Anterior cingulate cortex (tissue), 58 donors: ENCODE results near the gene COL5A3.
"Not testable (repeated sequence)": the region's sequence is repeated elsewhere in the genome, so short reads cannot be mapped to it uniquely, and the experiment has no call there.

Source experiments
- DNase-seq, 58 donors: peaks; one replicate each; lab custom pipeline; 2025; lab: John Stamatoyannopoulos, UW

Gene COL5A3

DNA sequence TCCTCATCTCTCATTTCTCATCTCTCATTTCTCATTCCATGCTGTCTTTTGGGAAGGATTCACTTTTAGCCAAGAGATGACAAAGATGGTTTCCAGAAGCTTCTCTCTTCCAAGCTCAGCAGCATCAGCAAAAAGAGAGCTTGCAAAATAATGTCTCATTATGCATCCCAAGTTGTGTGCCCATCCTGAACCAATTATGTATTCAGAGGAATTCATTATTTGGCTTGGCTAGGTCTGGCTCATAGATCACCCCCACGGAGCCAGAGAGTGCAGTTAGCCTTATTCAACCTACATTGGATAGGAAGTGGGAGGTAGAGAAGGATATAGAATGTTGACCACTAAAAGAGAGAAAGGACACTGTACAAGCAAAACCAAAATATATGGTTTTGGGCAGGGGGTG, 68.6 kb downstream of the COL5A3 start:
- DNase-seq: no peak

DNA sequence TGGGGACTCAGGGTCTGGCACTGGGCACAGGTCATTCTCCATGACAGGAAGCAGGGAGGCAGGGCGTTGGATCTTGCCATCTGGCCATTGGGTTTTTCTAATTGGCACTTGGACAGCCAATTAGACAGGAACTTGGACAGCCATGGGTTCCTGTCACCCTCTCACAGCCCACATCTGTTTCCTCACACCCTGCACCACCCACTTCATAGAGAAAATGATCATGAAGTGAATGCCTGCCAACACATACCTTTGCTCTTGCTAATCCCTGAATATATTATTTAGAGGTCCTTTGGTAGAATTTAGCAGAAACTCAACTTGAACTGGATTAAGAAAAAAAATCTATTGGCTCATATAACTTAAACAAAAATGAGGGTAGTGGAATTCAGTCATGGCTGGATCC, 69.1 kb downstream of the COL5A3 start:
- DNase-seq: no peak

DNA sequence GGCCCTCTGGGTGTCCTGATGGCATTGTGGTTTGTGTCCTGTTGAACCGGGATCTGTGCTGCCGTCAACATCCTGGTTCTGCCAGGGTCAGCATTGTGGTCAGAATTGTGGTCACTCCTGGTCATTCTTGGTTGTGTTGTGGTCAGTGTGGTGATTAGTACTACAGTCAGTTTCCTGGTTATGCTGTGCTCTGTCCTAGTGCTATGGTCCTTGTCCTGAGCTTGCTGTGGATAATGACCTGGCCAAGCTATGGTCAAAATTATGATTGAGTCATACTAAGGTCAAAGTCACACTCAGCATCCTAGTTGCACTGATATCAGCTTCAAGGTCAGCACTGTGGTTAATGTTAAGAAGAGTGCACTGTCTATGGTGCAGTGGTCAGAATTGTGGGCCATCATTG, 69.5 kb downstream of the COL5A3 start:
- DNase-seq: no peak

DNA sequence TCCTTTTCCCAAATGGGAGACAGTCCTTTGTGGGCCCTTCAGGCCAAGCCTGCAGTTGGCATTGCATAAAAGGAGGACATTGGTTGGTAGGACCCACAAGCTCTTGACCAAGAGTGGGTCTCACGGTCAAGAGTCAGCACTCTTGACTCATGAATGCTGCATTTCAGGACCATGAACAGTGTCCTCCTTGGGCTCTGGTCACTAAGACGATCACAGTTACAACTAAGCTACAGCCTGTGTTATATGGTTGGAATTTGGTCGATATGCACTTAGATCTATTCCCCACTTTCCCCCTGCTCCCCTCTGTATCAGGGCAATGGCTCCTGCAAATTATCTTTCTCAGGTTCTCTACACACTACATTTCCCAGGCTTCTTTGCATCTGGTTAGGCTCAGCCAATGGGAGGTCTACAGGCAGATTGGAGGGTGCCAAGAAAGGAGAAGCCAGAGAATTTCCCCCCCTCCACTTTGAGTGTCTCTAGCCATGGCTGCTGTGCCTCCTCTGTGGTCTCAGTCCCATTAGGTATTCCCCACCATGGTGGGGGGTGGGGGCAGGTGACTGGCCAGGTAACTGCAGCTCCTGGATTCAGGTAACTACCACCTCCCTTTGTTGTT, 70.9 kb downstream of the COL5A3 start:
- no peak for DNase-seq

DNA sequence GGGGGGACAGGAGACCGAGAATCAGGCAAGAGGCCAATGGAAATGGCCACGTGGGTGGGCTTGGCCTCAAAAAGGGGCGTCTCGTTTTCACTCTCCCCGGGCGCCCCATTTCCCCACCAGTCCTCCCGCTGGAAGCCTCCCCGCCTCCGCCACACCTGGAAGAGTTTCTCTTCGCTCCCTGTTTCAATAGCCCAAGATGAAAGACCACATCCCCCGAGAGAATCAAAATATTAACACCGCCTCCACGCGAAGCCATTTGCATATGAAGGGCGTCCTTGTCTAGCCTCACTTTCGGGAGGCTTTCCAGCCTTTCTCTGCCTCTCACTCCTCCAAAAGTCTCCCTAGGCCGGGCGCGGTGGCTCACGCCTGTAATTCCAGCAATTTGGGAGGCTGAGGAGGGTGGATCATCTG, 73.3 kb downstream of the COL5A3 start:
- peak in 14 of 58 donors; percentile 2 to 49 (median 16) for DNase-seq

DNA sequence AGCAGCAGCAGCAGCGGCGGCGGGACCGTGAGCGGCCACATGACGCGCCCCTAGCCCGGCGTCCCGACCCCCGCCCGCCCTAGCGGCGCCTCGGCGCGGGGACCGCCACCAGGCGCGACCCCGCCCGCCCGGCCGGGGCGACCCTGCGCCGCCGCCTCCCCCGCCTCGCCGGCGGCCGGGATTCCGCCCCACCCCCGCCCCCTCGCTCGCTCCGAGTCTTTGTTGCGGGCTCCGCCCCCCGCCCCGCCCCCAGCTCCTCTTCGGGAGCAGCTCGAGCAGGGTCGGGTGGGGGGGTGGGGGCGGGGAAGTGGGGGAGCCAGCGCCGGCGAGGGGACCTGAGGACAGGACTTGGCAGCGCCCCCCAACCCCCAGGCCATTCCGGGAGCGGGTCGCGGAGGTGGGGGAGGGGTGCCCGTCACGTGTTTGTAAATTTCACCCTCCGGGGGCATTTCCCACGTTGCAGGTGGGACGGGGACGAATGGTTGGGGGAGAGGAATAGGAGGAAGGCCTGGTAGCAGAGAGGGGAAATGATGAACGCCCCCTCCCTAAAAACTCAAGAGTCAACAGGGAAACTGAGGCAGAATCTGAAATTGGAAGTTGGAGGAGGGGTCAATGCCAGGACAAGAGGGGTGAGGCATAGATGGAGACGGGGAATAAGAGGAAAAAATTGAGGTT, 73.8 kb downstream of the COL5A3 start, which contains the start of gene OLFM2:
Gene OLFM2 (minus strand): TSS at position 190 of the 675 bp plus-strand sequence. CDS start 149 bp downstream, at position 41.
- DNase-seq: peak in 36 of 58 donors; percentile 2 to 63 (median 22)

DNA sequence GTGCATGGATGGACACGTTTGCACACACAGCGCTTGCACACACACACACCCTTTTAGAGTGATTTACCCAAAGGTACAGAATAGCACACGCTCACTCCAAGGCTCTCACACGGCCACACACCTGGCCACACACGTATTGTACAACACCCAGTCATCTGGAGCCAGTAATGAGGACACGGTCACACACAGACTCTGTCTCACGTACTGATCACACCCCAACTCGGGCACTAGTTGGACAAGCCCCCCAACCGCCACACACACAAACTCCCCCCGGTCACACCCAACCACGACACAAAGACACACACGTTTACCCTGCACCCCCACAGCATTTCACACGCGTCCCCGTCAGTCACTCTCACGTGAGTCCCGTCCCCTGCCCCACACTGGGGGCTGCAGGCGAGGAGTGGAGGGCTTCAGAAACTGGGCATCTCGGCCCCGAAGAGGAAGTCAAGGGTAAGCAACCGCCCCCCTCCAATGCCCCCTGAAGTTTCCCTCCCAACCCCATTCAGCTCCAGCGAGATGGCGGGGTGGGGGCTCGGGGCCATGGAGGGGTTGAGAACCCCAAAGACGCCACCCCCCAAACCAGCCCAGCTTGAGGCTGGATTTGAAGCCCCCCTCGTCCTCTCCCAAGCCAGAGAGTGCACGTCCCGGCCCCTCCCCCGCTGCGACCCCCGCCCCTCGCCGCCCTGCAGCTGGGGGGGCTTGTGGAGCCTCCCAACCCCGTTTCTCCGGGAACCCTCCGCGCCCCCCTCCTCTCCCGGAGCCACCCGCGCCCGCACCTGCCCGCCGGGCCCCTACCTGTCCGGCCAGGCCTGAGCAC, 74.6 kb downstream of the COL5A3 start:
- DNase-seq: peak in 2 of 58 donors; percentile 16 to 53

DNA sequence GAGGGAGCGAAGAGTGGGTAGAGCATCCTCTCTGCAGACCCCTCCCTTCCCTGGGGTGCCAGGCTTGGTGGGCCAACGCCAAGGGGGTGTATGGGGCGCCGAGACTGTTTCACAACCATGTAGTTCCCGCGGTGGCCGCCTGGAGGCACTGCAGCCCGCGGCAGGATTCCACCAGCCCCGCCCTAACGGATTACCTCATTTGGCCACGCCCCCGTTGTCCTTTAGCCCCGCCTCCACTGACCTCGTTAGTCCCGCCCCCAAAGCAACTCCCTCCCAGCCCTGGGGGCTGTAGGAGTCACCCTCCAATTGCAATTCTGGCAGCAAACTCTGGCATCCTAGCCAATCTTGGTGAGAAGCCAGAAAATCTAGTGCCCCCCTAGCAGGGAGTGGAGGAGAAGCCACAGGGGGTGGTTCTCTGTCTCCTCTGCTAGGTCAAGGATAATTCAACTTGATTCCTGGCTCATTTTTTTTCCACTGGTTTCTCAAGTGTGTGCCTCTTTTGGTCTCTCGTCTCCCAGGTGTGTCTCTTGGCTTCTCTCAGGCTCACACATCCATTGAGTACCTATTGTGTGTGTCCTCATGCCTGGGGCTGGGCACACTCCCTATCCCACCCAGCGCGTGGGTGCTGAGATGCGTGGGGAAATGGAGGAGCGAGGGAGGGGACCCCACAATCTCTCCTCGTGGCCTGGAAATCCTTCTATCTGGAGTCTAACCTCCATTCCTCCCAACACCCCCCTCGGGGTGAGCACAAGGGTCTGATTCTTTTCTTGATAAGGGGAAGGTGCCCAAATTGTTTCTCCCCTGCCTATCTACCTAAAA, 76.0 kb downstream of the COL5A3 start:
- DNase-seq: peak in 57 of 58 donors; percentile 14 to 89 (median 68)

DNA sequence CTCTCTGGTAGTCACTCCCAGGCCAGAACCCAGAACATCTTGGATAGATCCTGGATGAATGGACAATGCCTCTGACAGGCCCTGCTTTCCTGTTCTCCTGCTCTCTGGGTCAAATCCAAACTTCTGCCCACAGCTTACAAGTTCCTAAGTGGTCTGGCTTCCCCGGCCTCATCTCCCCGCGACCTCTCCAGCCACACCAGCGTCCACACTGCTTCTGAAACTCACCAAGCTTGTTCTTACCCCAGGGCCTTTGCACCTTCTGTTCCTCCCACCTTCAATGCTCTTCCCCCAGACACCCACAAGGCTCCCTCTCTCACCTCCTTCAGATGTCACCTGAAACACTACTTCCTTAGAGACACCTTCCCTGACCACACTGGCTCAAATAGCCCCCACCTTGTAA, 77.5 kb downstream of the COL5A3 start:
- DNase-seq: no peak

DNA sequence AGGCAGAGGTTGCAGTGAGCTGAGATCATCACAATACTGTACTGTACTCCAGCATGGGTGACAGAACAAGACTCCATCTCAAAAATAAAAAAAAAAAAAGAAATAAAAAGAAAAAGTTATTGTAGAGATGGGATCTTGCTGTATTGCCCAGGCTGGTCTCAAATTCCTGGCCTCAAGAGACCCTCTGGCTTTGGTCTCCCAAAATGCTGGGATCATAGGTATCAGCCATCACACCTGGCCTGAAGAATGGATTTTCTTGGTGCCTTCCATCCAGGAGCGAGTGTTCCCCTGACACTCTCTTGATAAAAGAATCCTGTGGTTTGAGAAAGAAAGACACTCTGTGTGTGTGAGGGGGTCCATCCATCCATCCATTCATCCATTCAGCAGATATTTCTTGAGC, 78.7 kb downstream of the COL5A3 start:
- no peak for DNase-seq

DNA sequence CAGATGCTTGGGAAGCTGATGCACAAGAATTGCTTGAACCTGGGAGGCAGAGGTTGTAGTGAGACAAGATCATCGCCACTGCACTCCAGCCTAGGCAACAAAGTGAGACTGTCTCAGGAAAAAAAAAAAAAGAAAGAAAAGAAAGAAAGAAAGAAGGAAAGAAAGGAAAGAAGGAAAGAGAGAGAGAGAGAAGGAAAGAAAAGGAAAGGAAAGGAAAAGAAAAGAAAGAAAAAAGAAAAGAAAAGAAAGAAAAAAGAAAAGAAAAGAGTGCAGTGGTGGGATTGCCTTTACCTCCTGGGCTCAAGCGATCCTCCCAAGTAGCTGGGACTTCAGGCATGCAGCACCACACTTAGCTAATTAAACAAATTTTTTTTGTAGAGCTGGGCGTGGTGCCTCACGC, 86.9 kb downstream of the COL5A3 start:
- DNase-seq: no peak

DNA sequence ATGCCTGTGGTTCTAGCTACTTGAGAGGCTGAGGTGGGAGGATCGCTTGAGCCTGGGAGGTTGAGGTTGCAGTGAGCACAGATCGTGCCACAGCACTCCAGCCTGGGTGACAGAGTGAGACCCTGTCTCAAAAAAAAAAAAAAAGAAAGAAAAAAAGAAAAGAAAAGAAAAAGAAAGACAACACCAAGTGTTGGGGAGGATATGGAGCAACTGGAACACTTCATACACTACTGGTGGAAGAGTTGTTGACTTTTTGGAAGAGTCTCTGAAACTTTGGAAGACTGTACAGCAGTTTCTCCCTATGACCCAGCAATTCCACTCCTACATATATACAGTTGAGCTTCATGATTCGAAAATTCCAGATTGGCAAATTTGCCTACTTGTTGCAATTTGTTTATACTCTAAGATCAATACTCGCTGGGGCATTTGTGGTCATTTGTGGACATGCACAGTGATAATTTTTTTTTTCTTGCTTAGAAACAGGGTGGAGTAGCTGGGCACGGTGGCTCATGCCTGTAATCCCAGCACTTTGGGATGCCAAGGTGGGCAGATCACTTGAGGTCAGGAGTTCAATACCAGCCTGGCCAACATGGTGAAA, 87.4 kb downstream of the COL5A3 start:
- not testable (repeated sequence) for DNase-seq

DNA sequence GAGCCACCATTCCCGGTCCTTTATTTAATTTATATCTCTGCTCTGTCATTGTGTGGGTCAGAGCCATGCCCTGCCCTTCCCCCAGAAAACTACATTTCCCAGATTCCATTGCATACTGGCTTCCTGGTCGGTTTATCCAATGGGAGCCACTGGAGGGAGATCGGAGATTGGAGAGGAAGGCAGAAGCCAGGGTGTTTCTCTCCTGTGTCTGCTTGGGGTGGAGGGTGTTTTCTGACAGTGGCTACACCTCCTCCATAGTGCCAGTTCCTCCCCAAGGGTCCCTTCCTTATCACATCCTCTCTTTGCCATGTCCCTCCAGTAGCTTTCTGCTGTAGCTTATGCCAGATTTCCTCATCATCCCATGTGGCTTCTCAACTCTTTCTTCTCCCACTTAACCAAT, 93.0 kb downstream of the COL5A3 start:
- DNase-seq: peak in 9 of 58 donors; percentile 2 to 55 (median 10)

DNA sequence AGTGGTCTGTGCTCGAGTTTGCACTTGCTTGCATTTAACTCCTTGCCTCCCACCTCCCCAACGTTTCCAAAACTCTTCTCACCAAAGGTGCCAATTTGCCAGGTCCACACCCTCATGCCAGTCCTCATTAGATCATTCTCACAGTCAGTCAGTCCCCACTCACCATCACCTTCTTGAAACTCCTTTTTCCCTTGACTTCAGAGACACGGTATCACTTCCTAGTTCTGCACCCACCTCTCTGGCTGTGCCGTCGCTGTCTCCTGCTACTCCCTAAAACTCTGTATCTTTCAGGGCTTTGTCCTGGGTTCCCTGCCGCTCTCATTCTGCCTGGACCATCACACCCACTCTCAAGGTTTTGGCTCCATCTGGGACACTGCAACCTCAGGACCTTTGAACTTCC, 93.6 kb downstream of the COL5A3 start:
- no peak for DNase-seq

DNA sequence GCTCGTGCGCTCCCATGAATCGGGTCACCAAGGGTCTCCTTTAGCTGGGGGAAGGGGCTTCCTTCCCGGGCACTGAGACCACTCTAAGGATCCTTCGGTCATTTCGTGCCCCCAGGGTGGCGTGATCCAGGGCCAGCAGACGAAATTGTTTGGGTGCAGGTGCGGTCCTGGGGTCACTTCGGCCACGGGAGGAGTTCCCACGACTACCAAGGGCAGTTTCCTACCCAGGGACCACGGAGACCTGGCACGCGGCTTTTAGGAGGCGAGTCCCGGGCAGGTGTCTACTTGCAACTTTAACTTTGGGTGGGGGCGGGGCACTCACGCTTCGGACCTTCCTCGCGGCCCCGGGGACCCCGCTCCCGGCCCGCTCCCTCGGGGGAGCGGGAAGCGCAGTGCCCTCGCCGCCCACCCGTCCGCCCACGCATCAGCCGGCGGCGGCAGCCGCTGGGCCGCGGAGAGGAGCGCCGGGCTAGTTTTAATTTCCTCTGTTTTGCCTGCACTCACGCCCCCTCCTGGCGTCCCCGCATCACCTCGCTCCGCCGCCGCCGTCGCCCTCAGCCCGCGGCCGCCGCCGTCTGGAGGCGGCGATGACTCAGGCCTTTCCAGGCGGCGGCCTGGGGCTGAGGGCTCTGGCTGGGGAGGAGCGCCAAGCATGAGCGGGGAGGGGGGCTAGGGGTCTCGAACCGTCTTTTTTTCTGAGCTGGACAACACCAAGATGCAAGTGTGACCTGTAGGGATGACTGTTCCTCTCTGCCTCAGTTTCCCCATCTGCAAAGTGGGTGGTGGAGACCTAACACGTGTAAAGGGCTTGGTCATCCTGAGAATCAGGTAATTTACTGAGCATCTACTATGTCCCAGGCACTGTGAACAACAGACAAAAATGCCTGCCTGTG, 95.7 kb downstream of the COL5A3 start:
- peak in 41 of 58 donors; percentile 4 to 75 (median 34) for DNase-seq

DNA sequence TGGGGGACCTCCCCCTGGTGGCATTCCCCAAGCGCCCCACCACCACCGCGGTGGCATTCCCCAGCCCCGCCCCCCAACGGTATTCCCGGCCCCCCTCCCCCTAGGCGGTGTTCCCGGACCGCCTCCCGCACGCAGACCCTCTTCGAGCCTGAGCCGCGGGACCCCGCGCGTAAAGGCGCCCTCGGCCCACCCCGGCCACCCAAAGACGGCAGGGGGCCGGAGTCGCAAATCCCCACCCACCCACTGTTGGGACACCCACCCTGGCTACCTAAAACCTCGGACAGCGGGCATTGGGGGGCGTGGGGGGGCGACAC, 96.3 kb downstream of the COL5A3 start:
- peak in 1 of 58 donors; percentile 55 for DNase-seq

DNA sequence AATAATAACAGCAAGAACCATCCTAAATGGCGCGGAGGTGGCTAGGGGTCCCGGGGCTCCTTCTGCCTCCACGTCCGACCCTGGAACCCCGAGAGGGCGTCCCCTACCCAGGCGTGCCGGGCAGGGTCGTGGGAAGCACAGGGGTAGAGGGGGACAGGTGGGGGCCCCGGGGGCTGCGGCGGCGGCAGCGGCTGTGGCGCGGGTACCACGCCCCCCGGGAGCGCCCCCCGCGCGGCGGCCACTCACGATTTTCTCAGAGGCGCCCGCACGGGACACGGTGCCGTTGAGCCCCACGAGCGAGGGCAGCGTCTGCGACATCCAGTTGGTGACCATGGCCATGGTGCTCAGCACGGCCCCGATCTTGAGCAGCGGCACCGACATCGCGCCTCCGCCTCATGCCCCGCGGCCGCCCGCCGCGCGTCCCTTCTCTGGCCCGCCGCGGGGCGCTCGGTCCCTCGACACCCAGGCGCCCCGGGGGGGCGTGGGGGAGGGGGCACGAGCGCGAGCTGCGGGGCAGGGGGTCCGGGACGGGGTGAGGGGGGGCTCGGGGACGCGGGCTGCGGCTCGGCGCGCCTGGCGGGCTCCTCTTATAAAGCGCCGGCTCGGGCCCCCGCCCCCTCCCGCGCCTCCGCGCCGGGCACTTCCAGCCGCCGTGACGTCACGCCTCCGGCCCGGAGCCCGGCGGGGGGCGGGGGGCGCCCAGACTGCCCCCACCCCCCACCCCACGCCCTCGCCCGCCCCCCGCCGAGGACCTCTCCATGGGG, 96.9 kb downstream of the COL5A3 start:
- peak in 9 of 58 donors; percentile 10 to 49 (median 18) for DNase-seq

DNA sequence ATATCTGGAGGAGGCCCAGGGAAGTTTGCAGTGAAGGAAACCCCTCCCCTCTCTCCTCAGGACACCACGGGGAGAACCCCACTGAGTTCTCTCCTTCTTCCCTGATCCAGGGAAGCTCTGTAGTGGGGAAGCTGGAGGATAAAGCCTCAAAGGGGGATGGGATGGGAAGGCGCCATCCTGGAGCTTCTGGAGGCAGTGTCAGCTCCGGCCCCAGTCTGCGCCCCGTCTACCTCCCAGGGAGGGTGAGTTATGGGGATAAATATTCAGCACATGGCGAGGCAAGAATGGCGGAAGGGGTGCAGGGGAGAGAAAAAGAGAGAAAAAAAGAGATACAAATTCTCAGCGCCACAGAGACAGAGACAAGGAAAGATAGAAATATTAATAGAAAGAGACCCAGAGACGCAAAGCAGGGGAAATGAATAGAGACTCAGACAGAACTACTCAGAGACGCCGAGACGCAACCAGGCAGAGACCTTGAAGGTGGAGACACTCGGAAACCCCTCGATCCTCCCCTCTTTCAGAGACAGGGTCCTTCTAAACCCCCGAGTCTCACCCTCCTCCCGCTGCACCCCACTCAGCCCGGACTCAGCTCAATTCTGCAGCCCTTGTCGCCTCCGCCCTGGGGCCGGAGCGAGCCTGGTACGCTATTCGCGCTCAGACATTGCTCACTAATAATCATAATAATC, 97.6 kb downstream of the COL5A3 start:
- DNase-seq: no peak
